K562 (cell line): ENCODE measurements around the gene ARSD. TPM values are rescaled to one million over a fixed set of nuclear protein-coding genes. Genes with fewer than 3 reads are reported as not detected.

Source experiments
- ATAC-seq: fragments of 200-7000 bp; cut with Tn5 transposase; 3 replicates; pipeline ENCODE4 v1.9.1; 2020; ENCODE audit warnings: moderate library complexity
- BruUV-seq: library from RNA; stranded (reverse); fragments of 400-500 nt; replicated peaks from 2 replicates; lab custom pipeline; 2021; lab: Mats Ljungman, UMichigan
- CTCF ChIA-PET: fragments of 300-600 bp; formaldehyde crosslinking; extraction: SDS; loops from one replicate; lab custom pipeline; 2021; ENCODE audit warnings: low intra/inter-chr PET ratio; lab: Yijun Ruan, JAX
- POLR2A ChIA-PET: fragments of 300-600, 350-650 bp; sonication (Branson Sonifier 250); formaldehyde crosslinking; extraction: SDS; loops from one replicate; lab custom pipeline; 2021; ENCODE audit warnings: antibody characterized with exemption, inconsistent platforms; lab: Yijun Ruan, JAX
- DNase-seq, 4 experiments: peaks; one replicate each; pipeline versions ENCODE4 v3.0.0 to v3.0.0-alpha.2; 2011 to 2018; ENCODE audit warnings: low spot score in 3 of 4, mixed read lengths in 3 of 4; ENCODE audit errors: extremely low read depth in 1 of 4
- FAIRE-seq: peaks from 2 replicates; lab custom pipeline; 2011; peaks lifted over from hg19 to GRCh38; lab: Jason Lieb, UNC
- H2AFZ ChIP-seq: 2 replicates; pipeline ENCODE4 v1.6.0; 2011; ENCODE audit warnings: low read depth, low read length, control low read depth, inconsistent platforms
- H3K27ac ChIP-seq: fragments of 200-600 bp; 3 replicates; pipeline ENCODE4 v1.8.0; 2011; ENCODE audit warnings: low read depth, mild to moderate bottlenecking, control low read depth, inconsistent platforms, low read length, moderate library complexity, mixed read lengths; ENCODE audit errors: extremely low read depth
- H3K27me3 ChIP-seq, 2 experiments: fragments of 300-600 bp in 1 of 2; 2 replicates in 1 of 2; 3 replicates in 1 of 2; pipeline versions ENCODE4 v1.6.0 to v1.8.0; 2011; ENCODE audit warnings: inconsistent platforms in 2 of 2, low read length in 2 of 2, mild to moderate bottlenecking in 1 of 2, mixed read lengths in 1 of 2, moderate library complexity in 1 of 2; ENCODE audit not compliant: control insufficient read depth in 2 of 2, insufficient read depth in 2 of 2
- H3K36me3 ChIP-seq: fragments of 300-600 bp; 3 replicates; pipeline ENCODE4 v1.8.0; 2011; ENCODE audit warnings: mild to moderate bottlenecking, low read length, inconsistent platforms; ENCODE audit not compliant: control insufficient read depth, insufficient read depth
- H3K4me1 ChIP-seq, 2 experiments: fragments of 200-600 bp in 1 of 2; replicated peaks in 1 of 2; 2 replicates in 1 of 2; 3 replicates in 1 of 2; pipeline versions ENCODE4 v1.5.1 to v1.8.0; 2011; ENCODE audit warnings: inconsistent platforms in 2 of 2, low read length in 2 of 2, mild to moderate bottlenecking in 1 of 2, mixed read lengths in 1 of 2, moderate library complexity in 1 of 2; ENCODE audit not compliant: control insufficient read depth in 2 of 2, insufficient read depth in 2 of 2
- H3K4me2 ChIP-seq: 2 replicates; pipeline ENCODE4 v1.6.1; 2011; ENCODE audit warnings: low read length, control low read depth, inconsistent platforms, mixed read lengths; ENCODE audit not compliant: insufficient read depth
- H3K4me3 ChIP-seq: fragments of 200-600 bp; sonication (generic), shearing (Covaris generic); 2 replicates; pipeline ENCODE4 v1.5.1; 2016; ENCODE audit warnings: control low read depth, inconsistent platforms
- H3K79me2 ChIP-seq: fragments of 200-600 bp; 3 replicates; pipeline ENCODE4 v1.8.0; 2011; ENCODE audit warnings: low read length, inconsistent platforms; ENCODE audit not compliant: control insufficient read depth, insufficient read depth
- H3K9ac ChIP-seq, 2 experiments: 2 replicates each; pipeline versions ENCODE4 v1.6.0 to v1.6.1; 2011; ENCODE audit warnings: low read depth in 2 of 2, low read length in 2 of 2, control low read depth in 1 of 2, inconsistent platforms in 1 of 2, mild to moderate bottlenecking in 1 of 2, mixed read lengths in 1 of 2; ENCODE audit not compliant: insufficient read depth in 1 of 2
- H3K9me1 ChIP-seq: one replicate; pipeline ENCODE4 v1.6.0; 2011; ENCODE audit warnings: inconsistent platforms, mild to moderate bottlenecking, low read length, moderate library complexity; ENCODE audit not compliant: control insufficient read depth, insufficient read depth
- H3K9me3 ChIP-seq: replicated peaks from 2 replicates; pipeline ENCODE4 v1.5.1; 2011; ENCODE audit warnings: low read depth, low read length, inconsistent platforms; ENCODE audit not compliant: control insufficient read depth, insufficient read depth
- H4K20me1 ChIP-seq: replicated peaks from 2 replicates; pipeline ENCODE4 v1.6.1; 2011; ENCODE audit warnings: low read length, inconsistent platforms, mixed read lengths; ENCODE audit not compliant: control insufficient read depth, insufficient read depth
- CEBPB ChIP-seq: fragments of 450-650 bp; IDR thresholded peaks from 2 replicates; pipeline ENCODE4 v1.6.1; 2016; ENCODE audit warnings: missing genetic modification characterization, missing compliant biosample characterization
- CEBPG ChIP-seq, 3 experiments: fragments of 200-800 bp in 1 of 3; sonication (Bioruptor generic) in 1 of 3; sonication (generic) in 1 of 3; formaldehyde crosslinking in 1 of 3; IDR thresholded peaks in 2 of 3; conservative IDR thresholded peaks in 1 of 3; 2 replicates each; pipeline versions ENCODE4 v1.6.1 to v1.8.0; 2016 to 2022; ENCODE audit warnings: missing compliant biosample characterization in 2 of 3, missing genetic modification characterization in 2 of 3, mild to moderate bottlenecking in 1 of 3, missing genetic modification reagents in 1 of 3
- CTCF ChIP-seq, 3 experiments: IDR thresholded peaks in 2 of 3; conservative IDR thresholded peaks in 1 of 3; 2 replicates each; pipeline ENCODE4 v1.5.1; 2011 to 2012; ENCODE audit warnings: low read length in 3 of 3, mild to moderate bottlenecking in 3 of 3, control low read depth in 2 of 3, improper control_type of control experiment in 1 of 3, inconsistent platforms in 1 of 3, low read depth in 1 of 3, mixed read lengths in 1 of 3, moderate library complexity in 1 of 3; ENCODE audit not compliant: insufficient read depth in 2 of 3
- PRDM10 ChIP-seq: fragments of 450-650 bp; IDR thresholded peaks from 2 replicates; pipeline ENCODE4 v1.6.1; 2018; ENCODE audit not compliant: partially characterized antibody
- ZEB2 ChIP-seq: fragments of 450-650 bp; IDR thresholded peaks from 2 replicates; pipeline ENCODE4 v1.6.1; 2016
- WGBS: fragments of 100-300 bp; shearing (Covaris generic); methylation state at CpG from one replicate; pipeline ENCODE4 v1.1.6; 2016; ENCODE audit warnings: low coverage, mixed read lengths; ENCODE audit not compliant: insufficient coverage; ENCODE audit errors: missing lambda C conversion rate; 5-methylcytosine and 5-hydroxymethylcytosine counted together
- in situ Hi-C: fragments of 300-500 bp; cut with MboI; formaldehyde crosslinking; loops from 4 replicates; pipeline ENCODE4 v1.15.0; 2018; ENCODE audit warnings: inconsistent platforms, mixed read lengths
- intact Hi-C: fragments of 100-400 bp; cut with micrococcal nuclease; formaldehyde crosslinking; loops from 2 replicates; pipeline ENCODE4 v1.14.2; 2022
- polyA plus RNA-seq, 8 experiments: library from polyadenylated mRNA; depleted of rRNA in 4 of 8; stranded (reverse) in 5 of 8; unstranded in 3 of 8; fragments of >200 nt; fragmentation: Nextera tagmentation in 2 of 8; fragmentation: Illumina TruSeq in 1 of 8; extraction: Ambion mirVana in 2 of 8; extraction: Trizol in 1 of 8; gene quantifications; 2 replicates each; pipeline versions ENCODE4 v1.2.1 to v1.2.3, GENCODE V29; 2011 to 2014; ENCODE audit warnings: inconsistent platforms in 1 of 8, missing spikeins in 1 of 8
- total RNA-seq, 7 experiments: library from RNA; depleted of rRNA in 6 of 7; stranded (reverse); fragments of >200 nt in 6 of 7; fragmentation: Illumina TruSeq in 2 of 7; extraction: Trizol in 2 of 7; gene quantifications; 2 replicates each; pipeline versions ENCODE4 v1.2.1 to v1.2.3, GENCODE V29; 2011 to 2021; ENCODE audit warnings: low replicate concordance in 1 of 7

ARSD gene
- total and polyA plus RNA-seq, 9 of the 15 experiments (the other 6 are each of a cell fraction or from before 2014, with no cell fraction given): 0.05 to 0.23 (median 0.09) TPM; not detected in 1

GRCh38 chrX:2934715-2935710, 5.9 kb upstream of the ARSD start:
- 12% methylated on average over 12 of the region's 18 CpGs for WGBS
- H3K9me3 ChIP-seq: no peaks in the 10 kb centered on the region
- no peak overlapping the region for H3K4me3 ChIP-seq
- H4K20me1 ChIP-seq: no peaks in the 10 kb centered on the region
- ATAC-seq (peak; percentile 68; the same call in 2 of the 3 replicates), FAIRE-seq (no peak)
- no peaks in the 10 kb centered on the region for H3K9me1 ChIP-seq
- TF ChIP-seq CEBPG (CRISPR knock-in tag; IDR thresholded peaks at IDR 0.05) (no peak), CEBPG (tag; conservative IDR thresholded peaks at IDR 0.05 in 1 of 2, IDR thresholded peaks at IDR 0.05 in 1 of 2) (0 out of 4 replicates have a peak, but pooled peaks of 1 of the 2 experiments have one; percentile 15), PRDM10 (no peak), CTCF (IDR thresholded peaks at IDR 0.05 in 2 of 3, conservative IDR thresholded peaks at IDR 0.05 in 1 of 3; ENCODE audit: insufficient read depth in 2 of 3, low read depth in 1 of 3, low read length in 3 of 3) (0 out of 6 replicates have a peak, but pooled peaks of 1 of the 3 experiments have one; percentile 15), CEBPB (tag) (peak; percentile 69), ZEB2 (no peak)
- TF ChIP-seq, all 486 proteins: peak for 3
- Histone ChIP-seq H3K4me1 (no peaks in the 10 kb centered on the region), H3K36me3 (no peaks in the 10 kb centered on the region), H2AFZ (no peak overlapping the region), H3K9ac (no peak overlapping the region), H3K27ac (no peak overlapping the region), H3K27me3 (peaks cover 5 to 13% of the 10 kb centered on the region in 2 experiments; a peak in 3 of 5 replicates), H3K4me2 (no peak overlapping the region), H3K79me2 (no peaks in the 10 kb centered on the region)
- no TSS peak for BruUV-seq
- ChIA-PET CTCF (no interaction called here), POLR2A (interaction anchor here (0.6 kb wide), 1 partner anchor 9 kb away, joined by 3 read pairs; no protein-coding TSS in a partner anchor)
- in situ Hi-C loops (no loop called here), intact Hi-C loops (no loop called here)
- DNase-seq: no peak
